ENCODE data around the gene SLC30A2. TPM values are rescaled to one million over a fixed set of nuclear protein-coding genes. Genes with fewer than 3 reads are reported as not detected.

SLC30A2 gene
- total RNA-seq, 1 donor from 2014 or later, result not detected

DNA sequence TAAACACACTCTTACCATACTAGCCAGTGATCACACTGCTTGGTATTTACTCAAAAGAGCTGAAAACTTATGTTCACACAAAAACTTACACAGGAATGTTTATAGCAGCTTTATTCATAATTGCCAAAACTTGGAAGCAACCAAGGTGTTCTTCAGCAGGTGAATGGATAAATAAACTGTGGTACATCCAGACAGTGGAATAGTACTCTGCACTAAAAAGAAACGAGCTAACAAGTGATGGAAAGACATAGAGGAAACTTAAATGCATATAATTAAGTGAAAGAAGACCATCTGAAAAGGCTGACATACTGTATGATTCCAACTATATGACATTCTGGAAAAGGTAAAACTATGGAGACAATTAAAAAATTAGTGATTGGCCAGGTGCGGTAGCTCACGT, 45.0 kb upstream of the SLC30A2 start:
- H3K27ac Mint-ChIP-seq (ENCODE audit: unreplicated experiment), result no peak overlapping the region
- no peak for DNase-seq (ENCODE audit: low read depth, low spot score)
- H3K27me3 Mint-ChIP-seq (ENCODE audit: low read depth), result no peaks in the 10 kb centered on the region
- H3K4me1 Mint-ChIP-seq, result peaks cover 30% of the 10 kb centered on the region
- H3K9me3 Mint-ChIP-seq, result peaks cover 3% of the 10 kb centered on the region
- no peak overlapping the region for H3K4me3 Mint-ChIP-seq
- H3K36me3 Mint-ChIP-seq (ENCODE audit: low read depth), result no peaks in the 10 kb centered on the region
- TF ChIP-seq, protein P1, sequence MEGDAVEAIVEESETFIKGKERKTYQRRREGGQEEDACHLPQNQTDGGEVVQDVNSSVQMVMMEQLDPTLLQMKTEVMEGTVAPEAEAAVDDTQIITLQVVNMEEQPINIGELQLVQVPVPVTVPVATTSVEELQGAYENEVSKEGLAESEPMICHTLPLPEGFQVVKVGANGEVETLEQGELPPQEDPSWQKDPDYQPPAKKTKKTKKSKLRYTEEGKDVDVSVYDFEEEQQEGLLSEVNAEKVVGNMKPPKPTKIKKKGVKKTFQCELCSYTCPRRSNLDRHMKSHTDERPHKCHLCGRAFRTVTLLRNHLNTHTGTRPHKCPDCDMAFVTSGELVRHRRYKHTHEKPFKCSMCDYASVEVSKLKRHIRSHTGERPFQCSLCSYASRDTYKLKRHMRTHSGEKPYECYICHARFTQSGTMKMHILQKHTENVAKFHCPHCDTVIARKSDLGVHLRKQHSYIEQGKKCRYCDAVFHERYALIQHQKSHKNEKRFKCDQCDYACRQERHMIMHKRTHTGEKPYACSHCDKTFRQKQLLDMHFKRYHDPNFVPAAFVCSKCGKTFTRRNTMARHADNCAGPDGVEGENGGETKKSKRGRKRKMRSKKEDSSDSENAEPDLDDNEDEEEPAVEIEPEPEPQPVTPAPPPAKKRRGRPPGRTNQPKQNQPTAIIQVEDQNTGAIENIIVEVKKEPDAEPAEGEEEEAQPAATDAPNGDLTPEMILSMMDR (conservative IDR thresholded peaks at IDR 0.05), result no peak

DNA sequence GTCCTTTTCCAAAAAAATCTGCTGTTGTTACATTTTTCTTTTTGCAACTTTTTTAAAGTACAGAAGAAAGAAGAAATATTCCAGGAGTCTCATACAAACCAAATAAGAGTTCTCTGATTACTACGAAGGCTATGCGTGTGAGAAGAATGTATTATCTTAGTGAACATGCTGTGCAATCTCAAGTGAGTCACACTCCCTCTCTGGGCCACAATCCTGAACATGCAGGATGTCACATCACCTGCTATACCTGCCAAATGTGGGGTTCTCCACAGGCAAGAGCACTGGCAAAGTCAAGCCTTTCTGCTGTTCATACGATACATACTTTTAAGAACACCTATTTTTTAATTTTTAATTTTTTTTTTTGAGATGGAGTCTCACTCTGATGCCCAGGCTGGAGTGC, 43.2 kb upstream of the SLC30A2 start:
- Mint-ChIP-seq H3K27ac (ENCODE audit: unreplicated experiment) (no peak overlapping the region), H3K4me1 (peaks cover 16% of the 10 kb centered on the region), H3K9me3 (peaks cover 3% of the 10 kb centered on the region), H3K36me3 (ENCODE audit: low read depth) (no peaks in the 10 kb centered on the region), H3K27me3 (ENCODE audit: low read depth) (peaks cover 13% of the 10 kb centered on the region), H3K4me3 (no peak overlapping the region)
- no peak for DNase-seq (ENCODE audit: low read depth, low spot score)
- TF ChIP-seq, protein P1 (conservative IDR thresholded peaks at IDR 0.05), result no peak

DNA sequence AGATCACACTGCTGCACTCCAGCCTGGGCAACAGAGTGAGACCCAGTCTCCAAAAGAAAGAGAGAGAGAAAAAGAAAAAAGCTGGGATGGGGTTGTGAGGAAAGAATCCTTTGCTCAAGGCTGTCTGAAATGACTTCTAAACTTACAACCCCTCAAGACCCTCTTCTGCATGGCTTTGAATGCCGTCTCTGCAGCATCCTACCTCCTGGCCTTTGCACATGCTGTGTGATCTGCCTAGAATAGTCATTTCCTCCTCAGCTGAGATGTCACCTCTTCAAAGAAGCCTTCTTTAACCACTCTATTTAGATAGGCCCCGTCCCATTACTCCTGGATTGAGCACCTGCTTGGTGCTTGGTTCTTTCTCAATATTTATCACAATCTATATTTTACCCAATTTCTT, 38.9 kb upstream of the SLC30A2 start:
- Mint-ChIP-seq H3K27ac (ENCODE audit: unreplicated experiment) (no peak overlapping the region), H3K4me1 (no peaks in the 10 kb centered on the region)

DNA sequence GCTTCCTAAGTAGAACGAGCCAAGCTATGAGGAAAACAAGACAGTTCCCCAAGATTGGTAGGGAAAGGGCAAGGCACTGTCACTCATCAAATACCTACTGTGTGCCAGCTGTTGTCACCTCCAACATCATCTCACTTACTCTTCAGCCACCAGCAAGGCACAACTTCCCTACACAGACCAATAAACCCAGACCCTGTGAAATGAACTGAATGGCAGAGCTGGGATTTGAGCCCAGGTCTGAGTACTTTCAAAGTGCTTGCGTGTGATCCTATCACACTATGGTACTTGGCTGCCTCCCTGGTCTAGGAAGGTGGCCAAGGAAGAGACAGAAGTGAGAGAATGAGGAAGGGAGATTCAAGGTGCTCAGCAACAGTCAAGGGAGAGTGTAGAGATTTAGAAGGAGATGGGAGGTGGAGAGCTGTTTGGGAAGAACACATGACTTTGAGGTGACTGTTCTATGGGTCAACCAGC, 38.2 kb upstream of the SLC30A2 start:
- Mint-ChIP-seq H3K4me1 (peaks cover 4% of the 10 kb centered on the region), H3K27ac (ENCODE audit: unreplicated experiment) (no peak overlapping the region), H3K27me3 (ENCODE audit: low read depth) (peaks cover 21% of the 10 kb centered on the region), H3K4me3 (no peak overlapping the region), H3K36me3 (ENCODE audit: low read depth) (no peaks in the 10 kb centered on the region), H3K9me3 (no peaks in the 10 kb centered on the region)
- TF ChIP-seq, protein P1 (conservative IDR thresholded peaks at IDR 0.05), result no peak
- DNase-seq (ENCODE audit: low read depth, low spot score), result no peak

More for the DNA sequence above, 38.9 kb upstream of the SLC30A2 start:
- DNase-seq (ENCODE audit: low read depth, low spot score), result no peak
- Mint-ChIP-seq H3K4me3 (no peak overlapping the region), H3K27me3 (ENCODE audit: low read depth) (peaks cover 21% of the 10 kb centered on the region), H3K36me3 (ENCODE audit: low read depth) (no peaks in the 10 kb centered on the region), H3K9me3 (no peaks in the 10 kb centered on the region)
- TF ChIP-seq, protein P1 (conservative IDR thresholded peaks at IDR 0.05), result no peak

DNA sequence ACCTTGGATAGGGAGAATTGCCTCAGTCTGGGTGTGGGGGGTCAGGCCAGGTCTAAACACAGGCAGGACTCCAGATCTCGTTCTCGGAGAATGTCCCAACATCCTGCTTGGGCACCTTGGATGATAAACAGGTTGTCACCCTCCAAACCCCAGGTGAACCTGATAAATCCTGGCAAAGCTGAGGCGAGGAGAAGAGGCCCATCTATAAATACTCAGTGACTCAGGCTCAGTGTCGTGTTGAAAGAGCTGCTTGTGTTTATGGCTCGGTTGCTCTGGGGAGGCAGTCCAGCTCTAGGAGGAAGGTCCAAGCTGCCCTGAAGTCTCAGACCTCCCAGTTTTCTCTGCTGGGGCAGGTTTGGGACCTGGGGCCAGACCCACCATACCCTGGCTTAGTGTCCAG, 37.3 kb upstream of the SLC30A2 start:
- Mint-ChIP-seq H3K9me3 (no peaks in the 10 kb centered on the region), H3K27me3 (ENCODE audit: low read depth) (peaks cover 21% of the 10 kb centered on the region), H3K36me3 (ENCODE audit: low read depth) (no peaks in the 10 kb centered on the region), H3K4me3 (no peak overlapping the region), H3K4me1 (peaks cover 13% of the 10 kb centered on the region), H3K27ac (ENCODE audit: unreplicated experiment) (no peak overlapping the region)
- DNase-seq (ENCODE audit: low read depth, low spot score), result no peak
- TF ChIP-seq, protein P1 (conservative IDR thresholded peaks at IDR 0.05), result no peak

DNA sequence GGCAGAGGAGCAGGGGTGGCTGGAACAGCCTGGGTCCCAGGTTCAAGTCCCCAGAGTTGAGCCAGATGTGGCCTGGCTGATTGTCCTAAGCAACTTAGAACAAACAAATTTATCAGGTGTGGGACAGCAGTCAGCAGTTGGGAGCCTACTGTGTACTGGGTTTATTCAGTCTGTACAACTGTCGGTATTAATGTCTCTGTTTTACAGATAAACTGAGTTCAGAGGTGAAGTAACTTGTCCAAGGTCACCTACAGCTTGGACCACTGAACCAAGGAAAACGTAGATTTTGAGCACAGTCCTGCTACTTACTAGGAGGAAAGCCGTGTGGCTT, 36.1 kb upstream of the SLC30A2 start:
- no peak for DNase-seq (ENCODE audit: low read depth, low spot score)
- Mint-ChIP-seq H3K9me3 (no peaks in the 10 kb centered on the region), H3K27ac (ENCODE audit: unreplicated experiment) (no peak overlapping the region), H3K4me3 (no peak overlapping the region), H3K27me3 (ENCODE audit: low read depth) (peaks cover 21% of the 10 kb centered on the region), H3K4me1 (peaks cover 13% of the 10 kb centered on the region), H3K36me3 (ENCODE audit: low read depth) (no peaks in the 10 kb centered on the region)
- TF ChIP-seq, protein P1 (conservative IDR thresholded peaks at IDR 0.05), result no peak
